Measurements from ENCODE around the gene GRID1. TPM values are rescaled to one million over a fixed set of nuclear protein-coding genes. Genes with fewer than 3 reads are reported as not detected.

GRID1 gene
- total RNA-seq, 1 donor from 2014 or later: 7.1 TPM

DNA sequence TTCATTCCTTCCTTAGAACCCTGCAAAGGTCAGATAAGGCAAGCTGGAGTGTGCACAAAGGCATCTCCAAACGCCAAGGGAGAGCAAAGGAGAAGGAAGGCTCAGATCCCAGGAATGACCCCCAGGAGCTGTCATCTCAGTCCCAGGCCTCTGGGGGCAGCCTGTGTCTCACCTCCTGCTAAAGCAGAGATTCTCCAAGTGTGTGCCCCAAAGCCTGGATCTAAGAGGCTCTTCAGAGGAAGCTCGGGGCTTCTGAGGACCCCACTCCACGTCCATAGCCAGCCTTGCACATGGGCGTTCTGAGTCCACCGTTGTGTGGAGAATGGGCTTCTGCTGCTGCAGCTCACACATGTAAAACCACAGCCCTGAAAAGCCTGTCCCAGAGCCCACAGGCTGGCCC is 5.1 kb upstream of the GRID1 start:
- TF ChIP-seq POLR2A (IDR thresholded peaks at IDR 0.05) (no peak), POLR2AphosphoS5 (IDR thresholded peaks at IDR 0.05; ENCODE audit: insufficient read depth in 1 of 2, low read depth in 1 of 2) (no peak)
- TF ChIP-seq, protein P1, sequence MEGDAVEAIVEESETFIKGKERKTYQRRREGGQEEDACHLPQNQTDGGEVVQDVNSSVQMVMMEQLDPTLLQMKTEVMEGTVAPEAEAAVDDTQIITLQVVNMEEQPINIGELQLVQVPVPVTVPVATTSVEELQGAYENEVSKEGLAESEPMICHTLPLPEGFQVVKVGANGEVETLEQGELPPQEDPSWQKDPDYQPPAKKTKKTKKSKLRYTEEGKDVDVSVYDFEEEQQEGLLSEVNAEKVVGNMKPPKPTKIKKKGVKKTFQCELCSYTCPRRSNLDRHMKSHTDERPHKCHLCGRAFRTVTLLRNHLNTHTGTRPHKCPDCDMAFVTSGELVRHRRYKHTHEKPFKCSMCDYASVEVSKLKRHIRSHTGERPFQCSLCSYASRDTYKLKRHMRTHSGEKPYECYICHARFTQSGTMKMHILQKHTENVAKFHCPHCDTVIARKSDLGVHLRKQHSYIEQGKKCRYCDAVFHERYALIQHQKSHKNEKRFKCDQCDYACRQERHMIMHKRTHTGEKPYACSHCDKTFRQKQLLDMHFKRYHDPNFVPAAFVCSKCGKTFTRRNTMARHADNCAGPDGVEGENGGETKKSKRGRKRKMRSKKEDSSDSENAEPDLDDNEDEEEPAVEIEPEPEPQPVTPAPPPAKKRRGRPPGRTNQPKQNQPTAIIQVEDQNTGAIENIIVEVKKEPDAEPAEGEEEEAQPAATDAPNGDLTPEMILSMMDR (IDR thresholded peaks at IDR 0.05): no peak
- Histone ChIP-seq H3K36me3 (no peaks in the 10 kb centered on the region), H3K27ac (no peak overlapping the region), H3K4me3 (no peak overlapping the region), H3K27me3 (no peaks in the 10 kb centered on the region), H3K4me1 (peaks cover 12% of the 10 kb centered on the region), H3K9me3 (no peaks in the 10 kb centered on the region)
- intact Hi-C loops (cut with DNase I): no loop called here
- DNase-seq (ENCODE audit: extremely low spot score in 2 of 2): no peak

DNA sequence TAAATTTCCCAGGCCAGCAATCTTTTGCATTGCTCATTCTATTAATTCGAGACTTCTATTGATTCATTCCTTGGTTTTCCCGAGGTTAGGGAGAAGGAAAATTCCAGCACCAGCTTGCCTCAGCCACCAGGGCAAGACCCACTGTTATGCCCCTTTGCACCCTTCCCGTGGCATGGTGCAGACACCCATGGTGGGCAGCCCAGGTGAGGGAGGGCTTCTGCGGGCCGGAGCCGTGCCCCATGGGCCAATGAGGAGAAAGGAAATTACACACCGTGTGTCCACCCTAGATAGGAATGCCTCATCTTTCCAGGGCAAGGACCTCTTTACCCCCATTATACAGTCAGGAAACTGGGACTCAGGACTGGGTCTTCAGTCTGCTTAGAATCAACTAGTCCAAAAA is 4.5 kb upstream of the GRID1 start:
- no peaks in the 10 kb centered on the region for H3K9me3 ChIP-seq
- TF ChIP-seq POLR2A (IDR thresholded peaks at IDR 0.05) (no peak), POLR2AphosphoS5 (IDR thresholded peaks at IDR 0.05; ENCODE audit: insufficient read depth in 1 of 2, low read depth in 1 of 2) (no peak)
- TF ChIP-seq, protein P1 (IDR thresholded peaks at IDR 0.05): no peak
- no peak overlapping the region for H3K4me3 ChIP-seq
- H3K27ac ChIP-seq: no peak overlapping the region
- peaks cover 13% of the 10 kb centered on the region for H3K4me1 ChIP-seq
- no peaks in the 10 kb centered on the region for H3K27me3 ChIP-seq
- intact Hi-C loops (cut with DNase I): no loop called here
- H3K36me3 ChIP-seq: no peaks in the 10 kb centered on the region
- no peak for DNase-seq (ENCODE audit: extremely low spot score in 2 of 2)

DNA sequence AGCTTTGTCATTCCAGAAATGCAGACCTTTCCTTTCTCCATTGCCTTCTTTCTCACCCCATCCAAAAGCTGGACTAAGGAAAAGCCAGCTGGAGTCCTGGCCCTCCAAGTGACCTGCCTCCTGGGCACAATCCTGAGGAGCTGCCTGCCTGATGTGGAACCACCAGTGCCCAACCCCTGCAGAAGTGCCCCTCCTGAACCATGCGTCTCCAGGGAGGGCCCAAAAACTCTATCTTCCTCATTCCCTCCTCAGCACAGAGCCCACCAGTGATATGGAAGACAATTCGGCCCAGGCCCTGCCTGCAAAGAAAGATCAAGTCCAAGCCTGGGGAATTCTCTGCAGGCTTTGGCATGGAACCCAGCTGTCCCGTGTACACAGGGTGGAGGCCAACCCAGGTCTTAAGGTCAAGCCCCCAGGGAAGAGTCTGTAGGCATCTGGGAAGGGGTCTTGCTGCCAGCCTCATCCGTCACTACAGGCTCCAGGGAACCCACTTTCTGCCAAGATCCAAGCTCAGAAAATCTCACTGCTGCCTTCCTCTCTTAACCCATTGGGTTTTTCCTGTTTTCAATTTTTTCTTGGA is 3.5 kb upstream of the GRID1 start:
- no peak for DNase-seq (ENCODE audit: extremely low spot score in 2 of 2)
- no peaks in the 10 kb centered on the region for H3K36me3 ChIP-seq
- TF ChIP-seq POLR2A (IDR thresholded peaks at IDR 0.05) (no peak), POLR2AphosphoS5 (IDR thresholded peaks at IDR 0.05; ENCODE audit: insufficient read depth in 1 of 2, low read depth in 1 of 2) (no peak)
- TF ChIP-seq, protein P1 (IDR thresholded peaks at IDR 0.05): no peak
- no peak overlapping the region for H3K27ac ChIP-seq
- H3K9me3 ChIP-seq: no peaks in the 10 kb centered on the region
- intact Hi-C loops (cut with DNase I): no loop called here
- peaks cover 23% of the 10 kb centered on the region for H3K4me1 ChIP-seq
- H3K27me3 ChIP-seq: no peaks in the 10 kb centered on the region
- H3K4me3 ChIP-seq: no peak overlapping the region

DNA sequence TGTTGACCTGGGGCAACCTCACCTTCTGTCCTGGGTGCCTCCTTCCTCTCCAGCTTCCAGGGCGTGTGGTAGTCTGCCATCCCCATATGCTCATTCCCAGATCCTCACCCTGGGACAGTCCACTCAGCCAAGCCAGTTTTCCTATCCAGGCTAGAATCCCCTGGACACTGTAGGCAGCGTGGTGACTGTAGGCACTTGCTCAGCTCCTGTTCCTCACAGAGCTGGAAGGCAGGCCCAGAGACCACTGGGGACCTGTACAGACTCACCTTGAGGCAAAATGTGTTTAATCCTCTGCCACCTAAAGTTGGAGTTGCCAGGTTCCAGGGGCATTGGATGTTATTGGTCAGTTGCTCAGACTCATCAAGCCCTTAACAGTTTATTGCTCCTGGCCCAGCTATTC is 2.4 kb upstream of the GRID1 start:
- Histone ChIP-seq H3K36me3 (no peaks in the 10 kb centered on the region), H3K27me3 (no peaks in the 10 kb centered on the region), H3K27ac (no peak overlapping the region), H3K9me3 (no peaks in the 10 kb centered on the region), H3K4me1 (peaks cover 30% of the 10 kb centered on the region), H3K4me3 (no peak overlapping the region)
- DNase-seq (ENCODE audit: extremely low spot score in 2 of 2): no peak
- intact Hi-C loops (cut with DNase I): no loop called here
- TF ChIP-seq, protein P1 (IDR thresholded peaks at IDR 0.05): no peak
- TF ChIP-seq POLR2AphosphoS5 (IDR thresholded peaks at IDR 0.05; ENCODE audit: insufficient read depth in 1 of 2, low read depth in 1 of 2) (no peak), POLR2A (IDR thresholded peaks at IDR 0.05) (no peak)

DNA sequence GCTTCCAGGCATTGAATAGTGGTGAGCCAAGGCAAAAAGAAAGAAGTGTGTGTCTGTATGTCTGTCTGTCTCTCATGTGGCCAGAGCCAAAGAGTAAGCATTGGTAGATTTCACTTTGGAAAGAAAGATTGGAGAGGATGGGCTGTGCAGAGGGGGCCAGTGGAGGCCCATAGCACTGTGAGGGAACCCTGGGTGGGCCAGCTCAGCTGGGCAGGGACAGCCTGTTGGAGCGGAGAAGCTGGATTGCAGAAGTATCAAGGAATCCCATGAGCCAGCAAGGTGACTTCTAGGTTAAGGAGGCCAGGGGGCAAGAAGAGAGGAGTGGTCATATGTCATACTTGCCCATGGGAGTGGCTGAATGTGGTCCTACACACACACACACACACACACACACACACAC is 1.5 kb upstream of the GRID1 start:
- no peaks in the 10 kb centered on the region for H3K36me3 ChIP-seq
- no peak overlapping the region for H3K27ac ChIP-seq
- no peak for DNase-seq (ENCODE audit: extremely low spot score in 2 of 2)
- H3K9me3 ChIP-seq: no peaks in the 10 kb centered on the region
- no peaks in the 10 kb centered on the region for H3K27me3 ChIP-seq
- TF ChIP-seq POLR2AphosphoS5 (IDR thresholded peaks at IDR 0.05; ENCODE audit: insufficient read depth in 1 of 2, low read depth in 1 of 2) (no peak), POLR2A (IDR thresholded peaks at IDR 0.05) (no peak)
- TF ChIP-seq, protein P1 (IDR thresholded peaks at IDR 0.05): no peak
- intact Hi-C loops (cut with DNase I): no loop called here
- no peak overlapping the region for H3K4me3 ChIP-seq
- peaks cover 37% of the 10 kb centered on the region for H3K4me1 ChIP-seq
